SH-SY5Y (cell line): ENCODE data around the gene PRPF39.

Source experiments
- GATA2 ChIP-seq: IDR thresholded peaks from 2 replicates; pipeline ENCODE4 v1.6.1; 2011; ENCODE audit warnings: mild to moderate bottlenecking, low read depth, low read length
- GATA3 ChIP-seq: IDR thresholded peaks from 2 replicates; pipeline ENCODE4 v1.6.1; 2011; ENCODE audit warnings: low read depth, mild to moderate bottlenecking, low read length, moderate library complexity

DNA sequence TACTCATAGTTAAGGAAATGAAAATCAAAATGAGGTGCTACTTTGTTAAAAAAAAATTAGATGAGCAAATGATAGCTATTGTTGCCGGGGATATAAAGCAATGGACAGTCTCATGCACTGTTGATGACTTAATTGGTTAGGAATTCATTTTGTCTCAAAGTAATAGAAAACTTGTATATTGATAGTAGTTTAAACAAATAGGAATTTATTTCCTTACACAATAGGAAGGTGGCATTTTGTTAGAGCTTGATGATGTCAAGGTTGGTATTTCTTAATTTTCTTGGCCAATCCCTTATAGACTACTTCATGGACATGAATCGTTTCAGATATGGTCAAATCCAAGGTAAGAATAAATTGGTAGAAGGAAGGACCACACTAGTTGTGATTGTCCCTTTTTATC lies 7.8 kb downstream of the PRPF39 start:
- TF ChIP-seq GATA3 (no peak), GATA2 (no peak)
